ENCODE measurements around the gene STRBP.

GRCh38 chr9:123167474-123167873 is 100.9 kb downstream of the STRBP start:
- TF ChIP-seq EZH2phosphoT487 (IDR thresholded peaks at IDR 0.05; ENCODE audit: low read length) (no peak), CTCF (IDR thresholded peaks at IDR 0.05; ENCODE audit: low read length) (no peak)
